Neural progenitor cell (in vitro differentiated cells): Measurements from ENCODE around the gene PHF2.

Experiments
- CTCF ChIP-seq: fragments of 200-600 bp; sonication (generic); IDR thresholded peaks from 2 replicates; pipeline ENCODE4 v1.5.1; 2017; ENCODE audit warnings: antibody characterized with exemption, mild to moderate bottlenecking
- EZH2phosphoT487 ChIP-seq: fragments of 200-600 bp; sonication (generic); IDR thresholded peaks from 2 replicates; pipeline ENCODE4 v1.6.1; 2017; ENCODE audit warnings: antibody characterized with exemption

- no peak for TF ChIP-seq CTCF
- TF ChIP-seq EZH2phosphoT487, result no peak
These were observed 17.9 kb upstream of the PHF2 start for GRCh38 chr9:93558503-93558902.
